Activated T-cell treated with anti-CD3 and anti-CD28 coated beads, Interleukin-2, amount 50 U/mL, for 4 hours (primary cell): Measurements from ENCODE around the gene TUBAL3. TPM values are rescaled to one million over a fixed set of nuclear protein-coding genes. Genes with fewer than 3 reads are reported as not detected.

Source experiments
- ATAC-seq, 2 donors: fragments of 200-7000 bp; cut with Tn5 transposase; one replicate each; pipeline ENCODE4 v1.10.0; 2021
- DNase-seq: peaks from one replicate; pipeline ENCODE4 v3.0.0-alpha.2; 2020
- H3K27me3 Mint-ChIP-seq: one replicate; pipeline ENCODE4 v1.8.0; 2021; ENCODE audit warnings: low read depth, mixed read lengths
- H3K36me3 Mint-ChIP-seq: one replicate; pipeline ENCODE4 v1.8.0; 2022; ENCODE audit warnings: mixed read lengths; ENCODE audit not compliant: insufficient read depth
- H3K4me1 Mint-ChIP-seq: one replicate; pipeline ENCODE4 v1.8.0; 2021; ENCODE audit warnings: low read depth, mixed read lengths
- H3K4me3 Mint-ChIP-seq: one replicate; pipeline ENCODE4 v1.8.0; 2021; ENCODE audit warnings: mild to moderate bottlenecking, moderate library complexity, mixed read lengths
- H3K9me3 Mint-ChIP-seq: one replicate; pipeline ENCODE4 v1.8.0; 2021; ENCODE audit warnings: mixed read lengths
- total RNA-seq, 3 donors: library from RNA; stranded (reverse); gene quantifications; one replicate each; pipeline ENCODE4 v1.2.1, GENCODE V29; 2021

TUBAL3 gene
- total RNA-seq, result not detected

- peaks cover 7% of the 10 kb centered on the region for H3K27me3 Mint-ChIP-seq
- H3K36me3 Mint-ChIP-seq, result no peaks in the 10 kb centered on the region
- ATAC-seq (no peak), DNase-seq (no peak)
- H3K4me3 Mint-ChIP-seq, result no peak within 1 kb of the TSS
- H3K4me1 Mint-ChIP-seq, result no peaks in the 10 kb centered on the region
- no peaks in the 10 kb centered on the region for H3K9me3 Mint-ChIP-seq
Observed at GRCh38 chr10:5404208-5405041, at the start of gene TUBAL3. Gene TUBAL3, minus strand, starts transcription at chr10:5404828. Its CDS starts 36 bp downstream, at chr10:5404792.

GRCh38 chr10:5453749-5454489 is 49.3 kb upstream of the TUBAL3 start:
- Mint-ChIP-seq H3K4me1 (peaks cover 10% of the 10 kb centered on the region), H3K4me3 (no peak overlapping the region), H3K36me3 (peaks cover 13% of the 10 kb centered on the region), H3K27me3 (no peaks in the 10 kb centered on the region), H3K9me3 (no peaks in the 10 kb centered on the region)
- DNase-seq (no peak), ATAC-seq (no peak)

- no peak for ATAC-seq
- H3K27me3 Mint-ChIP-seq, result no peaks in the 10 kb centered on the region
- H3K4me3 Mint-ChIP-seq, result no peak overlapping the region
- no peak for DNase-seq
- H3K36me3 Mint-ChIP-seq, result peaks cover 7% of the 10 kb centered on the region
- H3K9me3 Mint-ChIP-seq, result no peaks in the 10 kb centered on the region
- peaks cover 27% of the 10 kb centered on the region for H3K4me1 Mint-ChIP-seq
Observed at GRCh38 chr10:5450605-5451384, 46.2 kb upstream of the TUBAL3 start.

GRCh38 chr10:5449823-5450222 is 45.2 kb upstream of the TUBAL3 start:
- Mint-ChIP-seq H3K36me3 (peaks cover 7% of the 10 kb centered on the region), H3K9me3 (no peaks in the 10 kb centered on the region), H3K27me3 (no peaks in the 10 kb centered on the region), H3K4me3 (no peak overlapping the region), H3K4me1 (peaks cover 32% of the 10 kb centered on the region)
- ATAC-seq (no peak), DNase-seq (no peak)

- Mint-ChIP-seq H3K36me3 (peaks cover 4% of the 10 kb centered on the region), H3K9me3 (no peaks in the 10 kb centered on the region)
Observed at GRCh38 chr10:5449227-5449626, 44.6 kb upstream of the TUBAL3 start.

GRCh38 chr10:5448333-5449001 is 43.8 kb upstream of the TUBAL3 start:
- no peaks in the 10 kb centered on the region for H3K27me3 Mint-ChIP-seq
- DNase-seq, result no peak
- no peak overlapping the region for H3K4me3 Mint-ChIP-seq
- no peaks in the 10 kb centered on the region for H3K9me3 Mint-ChIP-seq
- H3K4me1 Mint-ChIP-seq, result peaks cover 37% of the 10 kb centered on the region
- ATAC-seq, result no peak
- H3K36me3 Mint-ChIP-seq, result peaks cover 4% of the 10 kb centered on the region

More at GRCh38 chr10:5449227-5449626, 44.6 kb upstream of the TUBAL3 start:
- DNase-seq (no peak), ATAC-seq (no peak)
- H3K4me1 Mint-ChIP-seq, result peaks cover 32% of the 10 kb centered on the region
- H3K4me3 Mint-ChIP-seq, result no peak overlapping the region
- no peaks in the 10 kb centered on the region for H3K27me3 Mint-ChIP-seq

GRCh38 chr10:5447611-5448071 is 43.0 kb upstream of the TUBAL3 start:
- no peaks in the 10 kb centered on the region for H3K9me3 Mint-ChIP-seq
- peak overlapping the region; percentile 80 for H3K4me3 Mint-ChIP-seq
- peaks cover 38% of the 10 kb centered on the region for H3K4me1 Mint-ChIP-seq
- H3K27me3 Mint-ChIP-seq, result no peaks in the 10 kb centered on the region
- peak; percentile 82 to 84 for ATAC-seq
- peaks cover 4% of the 10 kb centered on the region for H3K36me3 Mint-ChIP-seq
- no peak for DNase-seq

GRCh38 chr10:5447056-5447455 is 42.4 kb upstream of the TUBAL3 start:
- H3K27me3 Mint-ChIP-seq, result no peaks in the 10 kb centered on the region
- no peaks in the 10 kb centered on the region for H3K9me3 Mint-ChIP-seq
- H3K4me1 Mint-ChIP-seq, result peaks cover 41% of the 10 kb centered on the region
- peak overlapping the region; percentile 80 for H3K4me3 Mint-ChIP-seq
- ATAC-seq (peak in 1 of 2 donors; percentile 24), DNase-seq (no peak)
- H3K36me3 Mint-ChIP-seq, result no peaks in the 10 kb centered on the region

- no peaks in the 10 kb centered on the region for H3K9me3 Mint-ChIP-seq
- DNase-seq, result peak; percentile 74
- peak; percentile 78 to 80 for ATAC-seq
- H3K4me1 Mint-ChIP-seq, result peaks cover 41% of the 10 kb centered on the region
- H3K4me3 Mint-ChIP-seq, result peak overlapping the region; percentile 80
- no peaks in the 10 kb centered on the region for H3K36me3 Mint-ChIP-seq
- no peaks in the 10 kb centered on the region for H3K27me3 Mint-ChIP-seq
Observed at GRCh38 chr10:5446390-5446926, 41.8 kb upstream of the TUBAL3 start.

- no peaks in the 10 kb centered on the region for H3K9me3 Mint-ChIP-seq
- no peak overlapping the region for H3K4me3 Mint-ChIP-seq
- H3K4me1 Mint-ChIP-seq, result peaks cover 41% of the 10 kb centered on the region
- no peaks in the 10 kb centered on the region for H3K36me3 Mint-ChIP-seq
- no peak for DNase-seq
- no peaks in the 10 kb centered on the region for H3K27me3 Mint-ChIP-seq
- ATAC-seq, result no peak
Observed at GRCh38 chr10:5445006-5445405, 40.4 kb upstream of the TUBAL3 start.

GRCh38 chr10:5443429-5443828 is 38.8 kb upstream of the TUBAL3 start:
- ATAC-seq (peak in 1 of 2 donors; percentile 5), DNase-seq (no peak)
- Mint-ChIP-seq H3K36me3 (no peaks in the 10 kb centered on the region), H3K4me1 (peaks cover 33% of the 10 kb centered on the region), H3K9me3 (no peaks in the 10 kb centered on the region), H3K27me3 (no peaks in the 10 kb centered on the region), H3K4me3 (no peak overlapping the region)

GRCh38 chr10:5442990-5443370 is 38.4 kb upstream of the TUBAL3 start:
- Mint-ChIP-seq H3K4me3 (no peak overlapping the region), H3K9me3 (no peaks in the 10 kb centered on the region), H3K4me1 (peaks cover 29% of the 10 kb centered on the region), H3K36me3 (no peaks in the 10 kb centered on the region), H3K27me3 (no peaks in the 10 kb centered on the region)
- DNase-seq (no peak), ATAC-seq (no peak)

GRCh38 chr10:5442065-5442989 is 37.7 kb upstream of the TUBAL3 start:
- no peak overlapping the region for H3K4me3 Mint-ChIP-seq
- ATAC-seq, result no peak
- no peaks in the 10 kb centered on the region for H3K9me3 Mint-ChIP-seq
- DNase-seq, result peak; percentile 11
- H3K27me3 Mint-ChIP-seq, result no peaks in the 10 kb centered on the region
- peaks cover 25% of the 10 kb centered on the region for H3K4me1 Mint-ChIP-seq
- no peaks in the 10 kb centered on the region for H3K36me3 Mint-ChIP-seq
